HG02943 (cell line): ENCODE results near the gene INO80.

ENCODE experiments used
- ATAC-seq: cut with Tn5 transposase; IDR thresholded peaks from one replicate; pipeline ENCODE4 v1.9.1; 2021; ENCODE audit warnings: mild to moderate bottlenecking, low read depth, moderate library complexity; ENCODE audit not compliant: unreplicated experiment

INO80 gene

DNA sequence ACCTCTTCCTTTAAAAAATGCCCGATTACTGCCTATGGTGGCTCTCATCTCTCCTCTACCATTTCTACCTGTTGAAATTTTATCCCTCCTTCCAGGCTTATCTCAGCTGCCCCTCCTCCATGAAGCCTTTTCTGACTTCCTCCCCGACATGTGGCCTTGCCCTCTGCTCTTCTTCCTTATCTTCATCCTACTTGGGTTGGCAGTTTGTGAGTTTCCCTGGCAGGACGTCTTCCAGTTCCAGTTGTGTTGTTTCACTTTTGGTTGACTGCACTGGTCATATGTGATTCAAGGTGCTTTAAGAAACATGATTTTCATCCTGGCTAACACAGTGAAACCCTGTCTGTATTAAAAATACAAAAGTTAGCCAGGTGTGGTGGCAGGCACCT, 182.6 kb downstream of the INO80 start:
- no peak for ATAC-seq

DNA sequence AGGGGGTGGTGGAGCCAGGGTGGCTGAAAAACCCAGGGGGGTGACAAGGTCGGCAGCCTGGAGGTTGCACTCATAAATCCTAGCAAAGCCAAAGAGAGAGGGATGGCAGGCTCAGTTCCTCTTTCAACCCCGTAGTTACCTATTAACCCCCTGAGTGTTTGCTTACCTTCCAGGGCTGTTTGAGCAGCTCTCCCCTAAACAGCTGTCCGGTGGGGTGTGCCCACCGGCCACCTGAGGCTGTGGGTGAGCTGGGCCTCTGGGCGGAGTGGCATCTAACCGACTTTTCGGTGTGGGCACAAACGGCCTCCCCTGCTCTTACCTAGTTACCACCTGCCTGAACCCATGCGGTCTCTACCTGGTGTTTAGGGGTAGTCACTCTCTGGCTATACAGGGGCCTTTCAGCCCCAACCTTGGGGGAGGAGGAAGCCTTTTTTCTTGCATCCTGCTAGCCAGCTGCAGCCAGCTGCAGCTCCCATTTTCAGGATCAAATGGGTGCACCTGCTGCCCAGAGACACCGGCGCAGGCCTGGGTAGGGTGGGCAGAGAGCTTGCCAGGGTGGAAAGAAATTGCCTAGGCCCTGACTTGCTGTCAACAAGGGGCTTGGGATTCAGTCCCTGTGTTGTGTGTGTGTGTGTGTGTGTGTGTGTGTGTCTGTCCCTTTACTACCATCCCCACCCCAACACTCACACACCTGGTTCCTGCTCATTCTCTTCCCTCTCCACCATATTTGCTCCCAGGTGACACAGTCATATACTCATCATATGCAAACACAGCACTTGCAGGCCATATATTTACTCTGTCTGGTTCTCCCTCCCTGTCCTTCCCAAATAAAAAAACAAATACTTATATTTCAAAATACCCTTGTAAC, 183.2 kb downstream of the INO80 start:
- no peak for ATAC-seq

DNA sequence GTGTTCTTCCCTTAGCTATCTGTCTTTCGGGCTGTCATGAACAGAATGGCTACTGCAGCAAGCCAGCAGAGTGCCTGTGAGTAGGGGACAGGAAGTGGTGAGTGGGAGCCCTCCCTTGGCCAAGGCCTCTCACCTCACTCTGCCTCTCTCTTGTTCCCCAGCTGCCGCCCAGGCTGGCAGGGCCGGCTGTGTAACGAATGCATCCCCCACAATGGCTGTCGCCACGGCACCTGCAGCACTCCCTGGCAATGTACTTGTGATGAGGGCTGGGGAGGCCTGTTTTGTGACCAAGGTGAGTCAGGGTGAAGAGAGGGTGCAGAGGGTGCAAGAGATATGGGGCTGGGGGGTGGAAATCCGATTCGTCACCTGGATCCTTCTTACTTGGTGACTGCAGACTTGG, 183.9 kb downstream of the INO80 start:
- no peak for ATAC-seq

DNA sequence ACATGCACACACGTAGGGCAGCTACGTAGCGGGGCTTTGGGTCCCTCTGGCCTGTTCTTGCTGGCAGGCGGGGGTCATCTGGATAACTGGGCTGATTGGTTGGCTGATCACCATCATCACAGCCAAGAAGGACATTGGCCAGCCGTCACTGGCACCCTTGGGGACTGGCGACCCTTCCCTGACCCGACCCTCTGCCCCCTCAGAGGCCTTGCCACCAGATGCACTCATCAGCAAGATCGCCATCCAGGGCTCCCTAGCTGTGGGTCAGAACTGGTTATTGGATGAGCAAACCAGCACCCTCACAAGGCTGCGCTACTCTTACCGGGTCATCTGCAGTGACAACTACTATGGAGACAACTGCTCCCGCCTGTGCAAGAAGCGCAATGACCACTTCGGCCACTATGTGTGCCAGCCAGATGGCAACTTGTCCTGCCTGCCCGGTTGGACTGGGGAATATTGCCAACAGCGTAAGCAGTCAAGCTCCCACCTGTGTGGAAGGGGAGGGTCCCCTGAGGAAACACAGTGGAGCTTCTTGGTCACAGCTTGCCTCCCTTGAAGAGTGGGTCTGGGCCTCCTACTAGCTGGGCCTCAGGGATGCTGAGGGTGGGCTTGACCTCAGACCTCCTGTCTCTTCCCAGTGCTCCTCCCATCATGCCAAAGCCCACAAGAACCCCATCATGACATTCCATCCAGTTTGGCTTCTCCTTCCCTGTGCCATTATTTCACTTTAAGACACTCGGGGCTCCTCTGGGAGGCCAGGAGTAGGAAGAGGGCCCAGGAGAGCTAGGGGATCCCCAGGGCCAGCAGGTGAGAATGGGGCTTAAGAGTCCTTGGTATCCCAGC, 184.6 kb downstream of the INO80 start:
- ATAC-seq: no peak

DNA sequence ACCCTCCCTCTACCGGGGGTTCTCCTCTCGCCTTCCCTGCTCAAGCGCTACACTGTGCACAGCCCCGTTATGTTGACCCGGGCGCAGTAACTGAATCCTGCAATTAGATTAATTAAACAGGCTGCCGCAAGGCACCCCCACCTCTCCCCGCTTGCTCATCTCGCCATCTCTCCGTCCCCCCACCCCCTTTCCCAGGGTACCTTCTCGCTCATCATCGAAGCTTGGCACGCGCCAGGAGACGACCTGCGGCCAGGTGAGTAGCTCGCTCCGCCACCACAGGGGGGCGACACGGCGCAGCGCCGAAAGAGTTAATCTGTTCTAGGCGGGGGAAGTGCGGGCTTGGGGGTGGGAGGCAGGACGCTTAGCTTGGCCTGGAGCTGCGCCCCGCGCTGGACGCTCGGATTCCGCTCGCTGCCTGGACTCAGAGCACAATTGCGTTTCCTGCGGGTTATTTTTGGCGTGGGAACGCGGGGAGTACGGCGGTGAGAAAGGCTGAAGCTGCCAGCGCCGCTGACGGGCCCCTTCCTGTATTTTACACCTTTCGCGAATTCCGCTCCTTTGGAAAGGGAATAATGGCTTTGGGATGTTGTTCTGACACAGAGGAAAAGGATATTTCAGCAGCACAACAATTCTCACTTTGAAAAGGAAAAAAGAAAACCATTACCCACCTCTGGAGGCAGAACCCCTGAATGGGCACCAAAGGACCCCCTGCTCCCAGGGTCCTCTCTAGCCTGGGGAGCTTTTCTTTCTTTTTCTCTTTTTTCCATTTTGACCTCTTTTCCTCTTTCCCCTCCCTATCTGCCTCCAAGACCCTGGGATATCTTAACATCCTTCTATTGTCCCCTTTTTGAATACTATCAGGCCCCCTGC, 185.4 kb downstream of the INO80 start:
- no peak for ATAC-seq

DNA sequence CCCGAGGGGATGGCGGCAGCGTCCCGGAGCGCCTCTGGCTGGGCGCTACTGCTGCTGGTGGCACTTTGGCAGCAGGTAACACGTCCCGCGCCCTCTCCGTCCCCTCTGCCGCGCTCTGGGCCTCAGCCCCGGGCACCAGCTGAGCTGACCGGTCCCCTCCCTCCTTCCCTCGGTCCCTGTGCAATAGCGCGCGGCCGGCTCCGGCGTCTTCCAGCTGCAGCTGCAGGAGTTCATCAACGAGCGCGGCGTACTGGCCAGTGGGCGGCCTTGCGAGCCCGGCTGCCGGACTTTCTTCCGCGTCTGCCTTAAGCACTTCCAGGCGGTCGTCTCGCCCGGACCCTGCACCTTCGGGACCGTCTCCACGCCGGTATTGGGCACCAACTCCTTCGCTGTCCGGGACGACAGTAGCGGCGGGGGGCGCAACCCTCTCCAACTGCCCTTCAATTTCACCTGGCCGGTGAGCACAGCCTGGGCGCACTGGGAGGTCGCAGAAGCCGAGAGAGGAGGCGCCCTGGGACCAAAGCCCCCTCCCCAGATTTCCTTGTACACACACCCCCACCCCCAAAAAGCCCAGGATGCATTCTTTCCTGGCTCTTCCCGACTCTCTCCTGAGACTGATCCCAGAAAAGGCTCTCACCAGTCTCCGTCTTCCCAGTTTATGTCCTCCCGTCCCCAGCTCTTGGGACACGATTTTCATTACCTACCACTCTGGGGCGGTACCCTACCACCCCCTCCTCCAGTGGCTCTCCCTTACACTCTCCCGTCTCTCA, 186.2 kb downstream of the INO80 start:
- no peak for ATAC-seq
